HepG2 (cell line): ENCODE data around the gene PRKACB.

Experiments used
- ARHGAP35 ChIP-seq: sonication (generic); formaldehyde crosslinking; IDR thresholded peaks from 2 replicates; pipeline ENCODE4 v1.9.0; 2022; ENCODE audit warnings: mild to moderate bottlenecking, inconsistent platforms, moderate library complexity, missing genetic modification reagents, borderline replicate concordance
- ATF1 ChIP-seq: IDR thresholded peaks from 2 replicates; pipeline ENCODE4 v1.6.1; 2016; ENCODE audit warnings: mild to moderate bottlenecking, control low read depth
- CTCF ChIP-seq: sonication (generic); formaldehyde crosslinking; IDR thresholded peaks from 2 replicates; pipeline ENCODE4 v1.5.0; 2020; ENCODE audit warnings: mild to moderate bottlenecking, missing genetic modification reagents, moderate library complexity
- HCFC1 ChIP-seq: fragments of 150-350 bp; IDR thresholded peaks from 2 replicates; pipeline ENCODE4 v1.6.1; 2014; ENCODE audit warnings: low read depth, low read length
- MAZ ChIP-seq, 2 experiments: sonication (generic) in 1 of 2; formaldehyde crosslinking in 1 of 2; IDR thresholded peaks; 2 replicates each; pipeline versions ENCODE4 v1.5.0 to v1.6.1; 2012 to 2020; ENCODE audit warnings: low read depth in 2 of 2, mild to moderate bottlenecking in 2 of 2, borderline replicate concordance in 1 of 2, improper control_type of control experiment in 1 of 2, low read length in 1 of 2, missing genetic modification reagents in 1 of 2, moderate library complexity in 1 of 2
- MXI1 ChIP-seq: IDR thresholded peaks from 3 replicates; pipeline ENCODE4 v1.6.1; 2012; ENCODE audit warnings: low read depth, low read length, inconsistent platforms, borderline replicate concordance
- NR1H2 ChIP-seq: sonication (generic); formaldehyde crosslinking; IDR thresholded peaks from 2 replicates; pipeline ENCODE4 v1.8.1; 2022; ENCODE audit warnings: low read depth, missing genetic modification reagents, borderline replicate concordance
- PBX2 ChIP-seq: IDR thresholded peaks from 2 replicates; pipeline ENCODE4 v1.6.1; 2016; ENCODE audit warnings: control low read depth
- POLR2AphosphoS5 ChIP-seq: IDR thresholded peaks from 2 replicates; pipeline ENCODE4 v1.6.1; 2012; ENCODE audit warnings: low read depth, low read length
- SP2 ChIP-seq: sonication (generic); formaldehyde crosslinking; IDR thresholded peaks from 2 replicates; pipeline ENCODE4 v1.5.1; 2020; ENCODE audit warnings: mild to moderate bottlenecking, missing genetic modification reagents
- TCF7L2 ChIP-seq: IDR thresholded peaks from 2 replicates; pipeline ENCODE4 v1.6.1; 2011; ENCODE audit warnings: mild to moderate bottlenecking, low read depth, low read length, moderate library complexity
- ZNF557 ChIP-seq: sonication (generic); formaldehyde crosslinking; IDR thresholded peaks from 2 replicates; pipeline ENCODE4 v1.4.0; 2020; ENCODE audit warnings: missing genetic modification reagents
- ZNF607 ChIP-seq: sonication (generic); formaldehyde crosslinking; IDR thresholded peaks from 2 replicates; pipeline ENCODE4 v1.5.1; 2020; ENCODE audit warnings: missing genetic modification reagents, mild to moderate bottlenecking, borderline replicate concordance
- ZNF678 ChIP-seq: sonication (generic); formaldehyde crosslinking; IDR thresholded peaks from 2 replicates; pipeline ENCODE4 v1.4.0; 2020; ENCODE audit warnings: mild to moderate bottlenecking, missing genetic modification reagents

GRCh38 chr1:84155517-84155916 is 11.4 kb downstream of the PRKACB start:
- TF ChIP-seq SP2 (CRISPR knock-in tag), result no peak
- no peak for TF ChIP-seq TCF7L2
- TF ChIP-seq CTCF (CRISPR knock-in tag), result no peak
- TF ChIP-seq MAZ (IDR thresholded peaks at IDR 0.05; ENCODE audit: borderline replicate concordance, low read depth, low read length), result no peak
- TF ChIP-seq MAZ (CRISPR knock-in tag; IDR thresholded peaks at IDR 0.05; ENCODE audit: low read depth), result no peak
- TF ChIP-seq ZNF607, result no peak
- no peak for TF ChIP-seq ZNF557 (CRISPR knock-in tag)
- TF ChIP-seq MXI1, result no peak
- TF ChIP-seq ARHGAP35, result no peak
- TF ChIP-seq PBX2 (CRISPR knock-in tag), result no peak
- no peak for TF ChIP-seq NR1H2
- TF ChIP-seq POLR2AphosphoS5, result no peak
- no peak for TF ChIP-seq HCFC1
- no peak for TF ChIP-seq ATF1 (CRISPR knock-in tag)
- TF ChIP-seq ZNF678, result no peak
